ENCODE results near the gene UPF1.

UPF1 gene

DNA sequence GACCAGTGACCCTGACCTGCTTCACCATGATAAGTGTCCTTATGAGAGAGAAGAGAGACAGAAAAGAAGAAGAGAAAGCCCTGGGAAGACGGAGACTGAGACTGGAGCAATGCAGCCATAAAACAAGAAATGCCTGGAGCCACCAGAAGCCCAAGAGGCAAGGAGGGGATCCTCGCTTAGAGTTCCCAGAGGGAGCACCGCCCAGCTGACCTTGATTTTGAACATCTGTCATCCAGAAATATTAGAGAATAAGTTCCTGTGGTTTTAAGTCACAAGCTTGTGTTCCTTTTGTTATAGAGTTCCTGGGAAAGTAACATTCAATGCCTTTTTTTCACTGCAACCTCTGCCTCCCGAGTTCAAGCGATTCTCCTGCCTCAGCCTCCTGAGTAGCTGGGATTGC is 44.0 kb downstream of the UPF1 start:
- no peak for DNase-seq (ENCODE audit: low read depth)

- no peak for DNase-seq (ENCODE audit: low read depth)
These were observed 45.1 kb downstream of the UPF1 start for GRCh38 chr19:18876865-18877264.

GRCh38 chr19:18878058-18878797 is 46.5 kb downstream of the UPF1 start:
- no peak for DNase-seq (ENCODE audit: low read depth)

DNA sequence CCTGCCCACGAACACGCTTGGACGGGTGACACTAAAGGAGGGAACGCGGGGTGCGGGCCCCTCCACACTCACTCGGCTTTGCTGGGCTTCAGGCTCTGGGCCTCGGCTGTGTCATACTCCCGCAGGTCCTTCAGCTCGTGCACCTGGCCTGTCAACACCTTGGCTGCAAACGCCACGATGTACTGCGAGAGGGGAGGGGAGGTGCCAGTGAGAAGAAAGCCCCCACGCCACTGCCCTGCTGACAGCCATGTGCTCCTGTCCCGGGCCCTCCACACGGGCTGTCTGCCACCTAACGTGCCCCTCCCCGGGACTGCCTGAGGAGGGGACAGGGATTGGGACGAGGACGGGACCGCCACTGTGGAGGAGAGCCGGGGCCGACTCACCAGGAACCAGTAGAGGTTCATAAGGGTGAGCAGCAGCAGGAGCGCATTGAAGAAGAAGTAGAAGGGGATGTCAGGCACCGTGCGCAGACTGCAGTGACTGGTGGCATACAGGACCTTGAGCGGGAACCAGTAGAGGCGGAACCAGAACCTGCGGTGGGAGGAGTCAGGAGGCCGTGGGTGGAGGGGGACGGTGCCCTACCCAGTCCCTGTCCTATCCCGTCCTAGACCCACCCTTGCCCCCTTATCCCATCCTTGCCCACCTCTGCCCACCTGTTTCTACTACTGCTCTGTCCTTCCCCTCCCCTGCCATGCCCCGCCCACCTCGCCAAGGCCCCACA is 47.3 kb downstream of the UPF1 start:
- DNase-seq (ENCODE audit: low read depth), result no peak

- no peak for DNase-seq (ENCODE audit: low read depth)
These were observed 48.0 kb downstream of the UPF1 start for GRCh38 chr19:18879579-18880373.

DNA sequence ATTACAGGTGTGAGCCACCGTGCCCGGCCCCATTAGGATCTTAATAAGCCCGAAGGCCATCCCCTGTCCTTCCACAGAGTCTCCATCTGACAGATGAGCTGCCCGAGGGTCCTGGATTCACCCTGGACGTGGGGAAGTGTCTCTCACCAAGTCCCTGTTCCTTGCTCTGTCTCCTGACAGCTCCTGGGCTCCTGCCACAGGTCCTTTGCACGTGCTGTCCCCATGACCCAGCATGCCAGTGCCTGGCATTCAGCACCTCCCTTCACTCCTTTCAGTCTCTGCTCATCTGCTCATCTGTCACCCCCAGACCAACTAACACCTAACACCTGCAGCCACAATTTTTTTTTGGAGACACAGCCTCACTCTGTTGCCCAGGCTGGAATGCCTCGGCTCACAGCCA is 49.7 kb downstream of the UPF1 start:
- no peak for DNase-seq (ENCODE audit: low read depth)

DNA sequence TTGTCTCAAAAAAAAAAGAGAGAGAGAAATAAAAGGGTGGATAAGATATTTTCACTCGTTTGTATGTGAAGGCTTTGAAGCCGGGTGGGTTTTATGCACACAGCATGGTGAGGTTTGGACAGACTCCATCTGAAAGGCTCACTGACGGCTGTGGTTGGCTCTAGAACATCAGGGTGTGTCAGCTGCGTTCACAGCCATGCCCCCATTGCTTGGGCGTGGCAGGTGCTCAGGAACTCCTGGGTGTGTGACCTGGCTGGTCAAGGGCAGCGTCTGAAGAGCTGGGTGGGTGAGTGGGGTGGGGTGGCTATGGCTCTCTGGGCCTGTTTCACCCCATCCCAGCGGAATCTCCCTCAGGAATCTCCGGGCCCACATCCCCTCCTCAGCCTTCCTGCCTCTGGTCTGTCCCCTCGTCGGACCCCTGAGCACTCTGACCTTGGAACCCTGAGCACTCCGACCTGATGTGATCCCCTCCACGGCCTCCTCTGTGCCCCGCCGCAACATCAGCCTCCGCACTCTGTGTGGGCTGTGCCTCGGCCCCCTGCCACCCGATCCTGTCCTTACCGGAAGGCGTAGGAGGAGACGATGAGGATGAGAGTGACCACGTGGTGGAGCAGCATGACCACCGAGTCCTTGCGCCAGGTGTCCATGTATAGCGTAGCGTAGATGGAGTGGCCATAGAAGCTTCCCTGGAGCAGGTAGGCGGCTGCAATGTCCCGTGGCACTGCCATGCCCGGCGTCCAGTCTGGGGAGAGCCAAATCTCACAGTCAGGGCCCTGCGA is 52.0 kb downstream of the UPF1 start:
- no peak for DNase-seq (ENCODE audit: low read depth)

DNA sequence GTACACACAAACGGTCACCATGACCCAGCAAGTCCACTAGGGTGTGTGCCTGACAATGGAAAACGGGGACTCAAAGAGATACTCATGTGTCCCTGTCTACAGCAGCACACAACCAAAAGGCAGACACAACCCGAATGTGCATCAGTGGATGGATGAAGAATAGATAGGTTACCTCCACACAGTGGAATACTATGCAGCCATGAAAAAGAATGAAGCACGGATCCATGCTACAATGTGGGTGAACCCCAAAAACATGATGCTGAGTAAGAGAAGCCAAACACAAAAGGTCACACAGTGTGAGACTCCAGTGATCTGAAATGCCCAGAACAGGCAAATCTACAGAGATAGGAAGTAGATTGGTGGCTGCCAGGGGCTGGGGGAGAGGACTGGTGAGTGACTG is 55.2 kb downstream of the UPF1 start:
- no peak for DNase-seq (ENCODE audit: low read depth)

- no peak for DNase-seq (ENCODE audit: low read depth)
These were observed 58.4 kb downstream of the UPF1 start for GRCh38 chr19:18889949-18890745.

DNA sequence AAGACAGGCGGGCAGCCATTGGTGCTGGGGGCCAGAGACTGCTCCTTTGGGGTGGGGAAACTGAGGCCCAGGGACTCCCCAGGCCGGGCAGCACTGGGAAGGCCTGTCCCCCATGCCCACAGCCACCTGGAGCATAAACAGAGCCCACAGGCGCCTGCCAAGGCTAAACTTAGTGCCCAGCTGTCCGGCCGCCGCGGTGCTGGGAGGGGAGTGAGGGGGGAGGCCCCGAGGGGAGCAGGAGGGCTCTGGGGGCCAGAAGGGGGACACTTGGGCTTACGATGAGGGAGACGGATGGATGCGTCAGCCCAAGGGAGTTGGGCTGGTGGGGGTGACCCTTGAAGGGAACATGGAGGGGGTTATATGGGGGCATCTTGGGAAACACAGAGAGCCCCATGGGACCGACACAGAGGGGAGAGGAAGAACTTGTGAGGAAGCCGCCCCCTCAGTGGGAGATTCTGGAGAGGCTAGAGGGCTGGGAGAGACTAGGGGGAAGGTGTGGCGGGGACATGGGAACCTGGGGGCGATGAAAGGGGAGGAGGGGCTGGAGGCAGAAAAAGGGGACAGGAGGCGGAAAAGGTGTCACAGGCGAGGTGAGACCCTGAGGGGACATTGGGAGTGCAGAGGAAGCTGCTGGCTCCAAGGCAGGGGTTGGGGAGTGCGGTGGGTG is 62.0 kb downstream of the UPF1 start:
- no peak for DNase-seq (ENCODE audit: low read depth)

GRCh38 chr19:18894254-18895037 is 62.7 kb downstream of the UPF1 start:
- no peak for DNase-seq (ENCODE audit: low read depth)

GRCh38 chr19:18895038-18895823 is 63.5 kb downstream of the UPF1 start:
- DNase-seq (ENCODE audit: low read depth), result no peak

- no peak for DNase-seq (ENCODE audit: low read depth)
These were observed 64.1 kb downstream of the UPF1 start, which contains the start of gene CERS1 for GRCh38 chr19:18895824-18896341. Gene CERS1 (minus strand): TSS chr19:18896158. CDS start chr19:18896072, 86 bp downstream.

DNA sequence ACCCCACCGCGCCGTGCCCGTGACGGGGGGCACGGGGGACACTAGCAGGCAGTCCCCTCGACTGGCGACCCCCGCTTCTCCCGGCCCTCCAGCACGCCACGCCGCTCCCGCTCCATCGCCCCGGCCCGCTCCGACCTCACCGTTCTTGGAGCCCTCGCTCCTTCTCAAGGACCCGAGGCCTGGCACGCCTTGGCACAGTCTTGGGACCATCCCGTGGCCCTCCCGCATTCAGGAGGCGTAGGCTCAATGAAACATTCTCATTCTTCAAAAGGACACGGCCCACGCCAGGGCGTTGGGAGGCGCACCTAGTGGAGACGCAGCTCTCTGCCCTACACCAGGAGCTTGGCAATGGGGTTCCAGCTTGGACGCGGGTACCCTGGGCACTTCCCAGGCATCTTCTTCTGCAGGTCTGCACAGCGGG is 64.7 kb downstream of the UPF1 start:
- no peak for DNase-seq (ENCODE audit: low read depth)

GRCh38 chr19:18897094-18898029 is 65.6 kb downstream of the UPF1 start:
- DNase-seq (ENCODE audit: low read depth), result no peak

DNA sequence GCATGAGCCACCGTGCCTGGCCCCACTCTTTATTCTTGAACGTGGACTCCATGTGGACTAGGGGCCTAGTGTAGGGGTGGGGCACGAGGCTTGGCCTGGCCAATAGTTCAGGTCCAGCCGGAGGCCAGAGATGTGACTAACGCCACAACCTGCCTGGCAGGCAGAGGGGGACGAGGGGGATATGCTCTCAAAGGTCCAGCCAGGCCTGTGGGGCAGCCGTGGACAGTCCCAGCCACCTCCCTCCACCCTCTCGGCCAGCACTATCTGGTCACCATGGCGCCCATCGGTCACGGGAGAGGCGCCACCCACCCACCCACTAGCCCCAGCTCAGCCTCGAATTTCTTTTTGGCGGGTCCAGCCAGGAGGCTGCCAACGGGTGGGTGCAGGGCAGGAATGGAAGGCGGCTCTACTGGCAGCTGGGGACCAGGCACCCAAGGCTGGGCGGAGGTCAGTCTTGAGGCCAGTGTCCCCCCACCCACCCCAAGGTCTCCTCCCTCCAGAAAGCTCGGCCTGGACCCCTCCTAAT is 66.4 kb downstream of the UPF1 start:
- no peak for DNase-seq (ENCODE audit: low read depth)
